D721Med (cell line): ENCODE data around the gene SNORC.

Experiments
- DNase-seq: peaks from one replicate; pipeline ENCODE4 v3.0.0; 2011; ENCODE audit warnings: low spot score; ENCODE audit not compliant: insufficient read length
- FAIRE-seq: peaks from 2 replicates; lab custom pipeline; 2011; peaks lifted over from hg19 to GRCh38; lab: Jason Lieb, UNC
- CTCF ChIP-seq: IDR thresholded peaks from 2 replicates; pipeline ENCODE4 v1.5.1; 2012; ENCODE audit warnings: mild to moderate bottlenecking, control low read depth; ENCODE audit not compliant: insufficient read depth; ENCODE audit errors: missing control alignments

SNORC gene

GRCh38 chr2:232873292-232873908 lies 3.3 kb downstream of the SNORC start:
- FAIRE-seq (no peak), DNase-seq (no peak)
- TF ChIP-seq CTCF = no peak

- no peak for TF ChIP-seq CTCF
- DNase-seq = no peak
- FAIRE-seq = no peak
Observed at GRCh38 chr2:232873909-232874641, 4.0 kb downstream of the SNORC start.

- FAIRE-seq = no peak
- DNase-seq = no peak
- TF ChIP-seq CTCF = no peak
Observed at GRCh38 chr2:232874677-232875223, 4.7 kb downstream of the SNORC start.

GRCh38 chr2:232875256-232876121 lies 5.4 kb downstream of the SNORC start:
- peak; percentile 14 for TF ChIP-seq CTCF
- DNase-seq (peak; percentile 52), FAIRE-seq (no peak)

- DNase-seq (peak; percentile 83), FAIRE-seq (no peak)
- no peak for TF ChIP-seq CTCF
Observed at GRCh38 chr2:232876161-232876977, 6.3 kb downstream of the SNORC start.

- FAIRE-seq = no peak
- no peak for TF ChIP-seq CTCF
- peak; percentile 54 for DNase-seq
Observed at GRCh38 chr2:232876978-232877441, 6.9 kb downstream of the SNORC start.
